ENCODE data around the gene HPSE2. TPM values are rescaled to one million over a fixed set of nuclear protein-coding genes. Genes with fewer than 3 reads are reported as not detected.

The HPSE2 gene
- total and polyA plus RNA-seq, 4 donors: 0.05 TPM; not detected in 3

GRCh38 chr10:98430427-98430826 lies 805.2 kb downstream of the HPSE2 start:
- 99% methylated on average over 8 of the region's 8 CpGs for WGBS
- Histone ChIP-seq H3K9me3 (ENCODE audit: control insufficient read depth in 4 of 4, low read length in 3 of 4) (no peaks in the 10 kb centered on the region), H3K4me3 (ENCODE audit: low read depth in 1 of 3, low read length in 3 of 3) (no peak overlapping the region), H3K9ac (ENCODE audit: low read depth in 1 of 2, low read length in 2 of 2) (no peak overlapping the region), H3K27ac (ENCODE audit: low read depth in 1 of 2, low read length in 2 of 2) (no peak overlapping the region), H3K27me3 (ENCODE audit: control insufficient read depth in 4 of 4, insufficient read depth in 4 of 4, low read length in 3 of 4) (no peaks in the 10 kb centered on the region), H3K36me3 (ENCODE audit: control insufficient read depth in 4 of 4, insufficient read depth in 3 of 4, low read depth in 1 of 4, low read length in 3 of 4) (peaks cover 32 to 62% (median 48%) of the 10 kb centered on the region in 4 donors), H3K4me1 (ENCODE audit: control insufficient read depth in 4 of 4, insufficient read depth in 4 of 4, low read length in 3 of 4) (no peaks in the 10 kb centered on the region)
- peak; percentile 30 for DNase-seq (ENCODE audit: low spot score)
- no peak for TF ChIP-seq RXRA (IDR thresholded peaks at IDR 0.05)
- no peak for TF ChIP-seq EGR1 (IDR thresholded peaks at IDR 0.05; ENCODE audit: low read depth in 2 of 2)
- TF ChIP-seq, protein P1, sequence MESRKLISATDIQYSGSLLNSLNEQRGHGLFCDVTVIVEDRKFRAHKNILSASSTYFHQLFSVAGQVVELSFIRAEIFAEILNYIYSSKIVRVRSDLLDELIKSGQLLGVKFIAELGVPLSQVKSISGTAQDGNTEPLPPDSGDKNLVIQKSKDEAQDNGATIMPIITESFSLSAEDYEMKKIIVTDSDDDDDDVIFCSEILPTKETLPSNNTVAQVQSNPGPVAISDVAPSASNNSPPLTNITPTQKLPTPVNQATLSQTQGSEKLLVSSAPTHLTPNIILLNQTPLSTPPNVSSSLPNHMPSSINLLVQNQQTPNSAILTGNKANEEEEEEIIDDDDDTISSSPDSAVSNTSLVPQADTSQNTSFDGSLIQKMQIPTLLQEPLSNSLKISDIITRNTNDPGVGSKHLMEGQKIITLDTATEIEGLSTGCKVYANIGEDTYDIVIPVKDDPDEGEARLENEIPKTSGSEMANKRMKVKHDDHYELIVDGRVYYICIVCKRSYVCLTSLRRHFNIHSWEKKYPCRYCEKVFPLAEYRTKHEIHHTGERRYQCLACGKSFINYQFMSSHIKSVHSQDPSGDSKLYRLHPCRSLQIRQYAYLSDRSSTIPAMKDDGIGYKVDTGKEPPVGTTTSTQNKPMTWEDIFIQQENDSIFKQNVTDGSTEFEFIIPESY (IDR thresholded peaks at IDR 0.05): no peak
- no peak for TF ChIP-seq CTCF (IDR thresholded peaks at IDR 0.05; ENCODE audit: low read depth, low read length, missing input control)
- no peak for TF ChIP-seq RAD21 (IDR thresholded peaks at IDR 0.05)
- TF ChIP-seq, protein P2, sequence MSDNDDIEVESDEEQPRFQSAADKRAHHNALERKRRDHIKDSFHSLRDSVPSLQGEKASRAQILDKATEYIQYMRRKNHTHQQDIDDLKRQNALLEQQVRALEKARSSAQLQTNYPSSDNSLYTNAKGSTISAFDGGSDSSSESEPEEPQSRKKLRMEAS (IDR thresholded peaks at IDR 0.05): no peak
- no peak for TF ChIP-seq YY1 (IDR thresholded peaks at IDR 0.05)
- no peak for TF ChIP-seq HNF4A (conservative IDR thresholded peaks at IDR 0.05)
- TF ChIP-seq HNF4G (IDR thresholded peaks at IDR 0.05): no peak
- no peak for TF ChIP-seq GABPA (IDR thresholded peaks at IDR 0.05 in 1 of 2, conservative IDR thresholded peaks at IDR 0.05 in 1 of 2)
- TF ChIP-seq FOXA2 (IDR thresholded peaks at IDR 0.05): no peak
- TF ChIP-seq JUND (IDR thresholded peaks at IDR 0.05): no peak
- no peak for TF ChIP-seq NR2F2 (IDR thresholded peaks at IDR 0.05)

- Histone ChIP-seq H3K36me3 (ENCODE audit: control insufficient read depth in 4 of 4, insufficient read depth in 3 of 4, low read depth in 1 of 4, low read length in 3 of 4) (peaks cover 26 to 53% (median 40%) of the 10 kb centered on the region in 4 donors), H3K4me3 (ENCODE audit: low read depth in 1 of 3, low read length in 3 of 3) (no peak overlapping the region), H3K9me3 (ENCODE audit: control insufficient read depth in 4 of 4, low read length in 3 of 4) (no peaks in the 10 kb centered on the region), H3K9ac (ENCODE audit: low read depth in 1 of 2, low read length in 2 of 2) (no peak overlapping the region), H3K4me1 (ENCODE audit: control insufficient read depth in 4 of 4, insufficient read depth in 4 of 4, low read length in 3 of 4) (no peaks in the 10 kb centered on the region), H3K27ac (ENCODE audit: low read depth in 1 of 2, low read length in 2 of 2) (no peak overlapping the region), H3K27me3 (ENCODE audit: control insufficient read depth in 4 of 4, insufficient read depth in 4 of 4, low read length in 3 of 4) (no peaks in the 10 kb centered on the region)
- WGBS: 98% methylated on average over 22 of the region's 22 CpGs
- DNase-seq (ENCODE audit: low spot score): no peak
- TF ChIP-seq, protein P1 (IDR thresholded peaks at IDR 0.05): no peak
- TF ChIP-seq TAF1 (conservative IDR thresholded peaks at IDR 0.05) (no peak), RXRA (IDR thresholded peaks at IDR 0.05) (no peak), ATF3 (IDR thresholded peaks at IDR 0.05) (no peak), EGR1 (IDR thresholded peaks at IDR 0.05; ENCODE audit: low read depth in 2 of 2) (no peak), FOXA1 (IDR thresholded peaks at IDR 0.05) (no peak), YY1 (IDR thresholded peaks at IDR 0.05) (no peak), HNF4A (conservative IDR thresholded peaks at IDR 0.05) (no peak), JUND (IDR thresholded peaks at IDR 0.05) (no peak), CTCF (IDR thresholded peaks at IDR 0.05; ENCODE audit: low read depth, low read length, missing input control) (no peak), GABPA (IDR thresholded peaks at IDR 0.05 in 1 of 2, conservative IDR thresholded peaks at IDR 0.05 in 1 of 2) (no peak), HNF4G (IDR thresholded peaks at IDR 0.05) (no peak)
- TF ChIP-seq, protein P2 (IDR thresholded peaks at IDR 0.05): no peak
- TF ChIP-seq, protein P3, sequence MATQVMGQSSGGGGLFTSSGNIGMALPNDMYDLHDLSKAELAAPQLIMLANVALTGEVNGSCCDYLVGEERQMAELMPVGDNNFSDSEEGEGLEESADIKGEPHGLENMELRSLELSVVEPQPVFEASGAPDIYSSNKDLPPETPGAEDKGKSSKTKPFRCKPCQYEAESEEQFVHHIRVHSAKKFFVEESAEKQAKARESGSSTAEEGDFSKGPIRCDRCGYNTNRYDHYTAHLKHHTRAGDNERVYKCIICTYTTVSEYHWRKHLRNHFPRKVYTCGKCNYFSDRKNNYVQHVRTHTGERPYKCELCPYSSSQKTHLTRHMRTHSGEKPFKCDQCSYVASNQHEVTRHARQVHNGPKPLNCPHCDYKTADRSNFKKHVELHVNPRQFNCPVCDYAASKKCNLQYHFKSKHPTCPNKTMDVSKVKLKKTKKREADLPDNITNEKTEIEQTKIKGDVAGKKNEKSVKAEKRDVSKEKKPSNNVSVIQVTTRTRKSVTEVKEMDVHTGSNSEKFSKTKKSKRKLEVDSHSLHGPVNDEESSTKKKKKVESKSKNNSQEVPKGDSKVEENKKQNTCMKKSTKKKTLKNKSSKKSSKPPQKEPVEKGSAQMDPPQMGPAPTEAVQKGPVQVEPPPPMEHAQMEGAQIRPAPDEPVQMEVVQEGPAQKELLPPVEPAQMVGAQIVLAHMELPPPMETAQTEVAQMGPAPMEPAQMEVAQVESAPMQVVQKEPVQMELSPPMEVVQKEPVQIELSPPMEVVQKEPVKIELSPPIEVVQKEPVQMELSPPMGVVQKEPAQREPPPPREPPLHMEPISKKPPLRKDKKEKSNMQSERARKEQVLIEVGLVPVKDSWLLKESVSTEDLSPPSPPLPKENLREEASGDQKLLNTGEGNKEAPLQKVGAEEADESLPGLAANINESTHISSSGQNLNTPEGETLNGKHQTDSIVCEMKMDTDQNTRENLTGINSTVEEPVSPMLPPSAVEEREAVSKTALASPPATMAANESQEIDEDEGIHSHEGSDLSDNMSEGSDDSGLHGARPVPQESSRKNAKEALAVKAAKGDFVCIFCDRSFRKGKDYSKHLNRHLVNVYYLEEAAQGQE (IDR thresholded peaks at IDR 0.05): no peak
Observed at GRCh38 chr10:98429320-98430072, 806.2 kb downstream of the HPSE2 start.
